GM23248 (cell line): ENCODE data around the gene MYLK.
"Not testable (repeated sequence)": the region's sequence is repeated elsewhere in the genome, so short reads cannot be mapped to it uniquely, and the experiment has no call there.

Experiments used
- EZH2 ChIP-seq: fragments of 200-600 bp; sonication (generic); IDR thresholded peaks from 2 replicates; pipeline ENCODE4 v1.6.1; 2018; ENCODE audit warnings: antibody characterized with exemption, mild to moderate bottlenecking; ENCODE audit not compliant: insufficient read depth, poor library complexity, severe bottlenecking
- EZH2phosphoT487 ChIP-seq: fragments of 200-600 bp; sonication (generic); IDR thresholded peaks from 2 replicates; pipeline ENCODE4 v1.6.1; 2018; ENCODE audit warnings: antibody characterized with exemption, moderate library complexity, mild to moderate bottlenecking, low read depth; ENCODE audit not compliant: insufficient read depth

- not testable (repeated sequence) for TF ChIP-seq EZH2, EZH2phosphoT487
These were observed 283.3 kb downstream of the MYLK start for GRCh38 chr3:123600863-123601262.
